ENCODE measurements around the gene GPC6.
"Not testable (repeated sequence)": the region's sequence is repeated elsewhere in the genome, so short reads cannot be mapped to it uniquely, and the experiment has no call there.

The GPC6 gene

DNA sequence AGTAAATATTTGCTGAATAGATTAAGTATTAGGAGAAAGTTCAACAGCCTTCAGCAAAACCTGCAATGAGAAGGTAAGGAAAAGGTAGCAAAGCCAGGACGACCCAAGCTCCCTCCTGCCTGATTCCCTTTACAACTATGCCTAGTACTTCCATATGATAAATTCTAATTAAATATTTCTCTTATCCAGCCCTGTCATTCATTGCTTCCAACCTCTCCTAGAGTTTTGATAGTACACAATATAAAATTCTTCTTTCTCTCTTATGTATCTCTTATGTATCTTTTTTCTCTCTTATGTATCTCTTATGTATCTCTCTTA, 1065.7 kb downstream of the GPC6 start:
- no peak overlapping the region for H3K27ac ChIP-seq
- TF ChIP-seq, protein P1, sequence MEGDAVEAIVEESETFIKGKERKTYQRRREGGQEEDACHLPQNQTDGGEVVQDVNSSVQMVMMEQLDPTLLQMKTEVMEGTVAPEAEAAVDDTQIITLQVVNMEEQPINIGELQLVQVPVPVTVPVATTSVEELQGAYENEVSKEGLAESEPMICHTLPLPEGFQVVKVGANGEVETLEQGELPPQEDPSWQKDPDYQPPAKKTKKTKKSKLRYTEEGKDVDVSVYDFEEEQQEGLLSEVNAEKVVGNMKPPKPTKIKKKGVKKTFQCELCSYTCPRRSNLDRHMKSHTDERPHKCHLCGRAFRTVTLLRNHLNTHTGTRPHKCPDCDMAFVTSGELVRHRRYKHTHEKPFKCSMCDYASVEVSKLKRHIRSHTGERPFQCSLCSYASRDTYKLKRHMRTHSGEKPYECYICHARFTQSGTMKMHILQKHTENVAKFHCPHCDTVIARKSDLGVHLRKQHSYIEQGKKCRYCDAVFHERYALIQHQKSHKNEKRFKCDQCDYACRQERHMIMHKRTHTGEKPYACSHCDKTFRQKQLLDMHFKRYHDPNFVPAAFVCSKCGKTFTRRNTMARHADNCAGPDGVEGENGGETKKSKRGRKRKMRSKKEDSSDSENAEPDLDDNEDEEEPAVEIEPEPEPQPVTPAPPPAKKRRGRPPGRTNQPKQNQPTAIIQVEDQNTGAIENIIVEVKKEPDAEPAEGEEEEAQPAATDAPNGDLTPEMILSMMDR (conservative IDR thresholded peaks at IDR 0.05) = no peak
- TF ChIP-seq ZFX (IDR thresholded peaks at IDR 0.05) = no peak

DNA sequence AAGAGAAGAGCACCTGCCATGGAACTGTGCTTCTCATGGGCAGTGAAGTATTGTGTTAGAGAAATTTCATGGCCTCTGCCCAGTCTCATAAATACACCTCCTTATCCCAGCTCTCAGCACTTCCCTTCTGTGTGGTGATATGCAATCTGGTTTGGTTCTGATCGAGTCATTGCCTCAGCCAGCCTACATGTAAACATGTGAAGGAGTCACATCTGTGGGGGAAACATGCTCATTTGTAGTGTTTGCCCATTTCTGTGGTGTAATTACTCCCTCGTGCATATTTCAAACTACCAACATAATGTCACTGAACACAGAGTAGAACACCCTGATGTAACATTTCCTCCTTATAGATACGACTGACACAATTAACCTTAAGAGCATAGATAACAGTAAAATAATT, 1069.9 kb downstream of the GPC6 start:
- TF ChIP-seq, protein P1 (conservative IDR thresholded peaks at IDR 0.05) = no peak
- TF ChIP-seq ZFX (IDR thresholded peaks at IDR 0.05) = no peak
- H3K27ac ChIP-seq = no peak overlapping the region

DNA sequence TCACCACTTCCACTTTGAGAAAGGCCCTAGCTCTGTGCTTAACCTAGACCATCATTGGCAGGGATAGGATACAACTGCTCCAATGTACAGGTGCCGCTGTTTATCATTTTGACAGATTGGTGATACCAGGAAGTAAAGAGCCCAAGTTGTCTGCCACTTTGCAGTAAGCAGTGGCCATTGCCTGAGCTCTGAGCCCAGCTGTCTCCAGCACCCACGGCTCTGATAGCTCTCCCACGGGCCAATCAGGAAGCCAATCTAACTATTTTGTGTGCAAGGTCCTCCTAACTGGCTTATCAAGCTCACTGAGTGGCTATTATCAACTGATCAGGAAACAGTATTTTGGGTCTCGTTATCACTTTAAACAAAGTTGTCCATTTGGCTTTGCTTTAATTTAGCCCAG, 1071.7 kb downstream of the GPC6 start:
- TF ChIP-seq, protein P1 (conservative IDR thresholded peaks at IDR 0.05) = no peak
- TF ChIP-seq ZFX (IDR thresholded peaks at IDR 0.05) = no peak
- no peak overlapping the region for H3K27ac ChIP-seq

DNA sequence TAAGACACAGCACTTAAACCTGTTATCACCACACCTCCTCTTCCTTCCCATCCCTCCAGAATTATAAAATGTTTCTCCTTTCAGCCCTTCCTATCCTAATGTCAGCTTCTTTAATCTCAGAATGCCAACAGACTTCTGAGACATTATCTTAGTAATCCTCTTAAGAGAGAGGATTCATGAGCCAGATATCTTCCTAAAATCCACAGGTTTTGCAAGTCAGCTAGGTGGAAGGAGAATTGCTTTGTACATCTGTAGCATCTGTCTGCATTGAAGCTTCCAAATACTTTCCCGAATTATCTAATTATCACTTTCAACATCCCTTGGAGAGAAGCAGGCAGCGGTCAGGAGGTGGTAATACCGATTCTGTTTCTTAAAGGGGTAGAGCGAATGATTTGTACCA, 1073.8 kb downstream of the GPC6 start:
- TF ChIP-seq ZFX (IDR thresholded peaks at IDR 0.05) = no peak
- TF ChIP-seq, protein P1 (conservative IDR thresholded peaks at IDR 0.05) = no peak
- H3K27ac ChIP-seq = no peak overlapping the region

DNA sequence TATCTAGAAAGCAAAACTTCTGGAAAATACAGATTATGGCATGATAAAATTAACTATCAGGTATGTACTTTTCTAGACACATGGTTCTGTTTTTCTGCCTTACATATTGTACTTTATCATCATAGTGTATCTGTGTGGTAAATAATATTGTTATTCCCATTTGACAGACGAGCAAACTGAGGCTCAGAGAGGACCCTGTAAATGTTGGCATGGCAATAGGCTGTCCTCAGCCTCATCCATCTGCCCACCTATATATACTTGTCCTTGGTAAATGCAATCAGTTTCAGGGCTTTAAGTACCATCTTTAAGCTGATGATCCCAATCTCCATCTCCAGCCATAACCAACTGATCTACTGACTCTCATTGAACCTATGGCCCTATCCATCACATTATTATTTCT, 1074.9 kb downstream of the GPC6 start:
- TF ChIP-seq, protein P1 (conservative IDR thresholded peaks at IDR 0.05) = no peak
- no peak for TF ChIP-seq ZFX (IDR thresholded peaks at IDR 0.05)
- no peak overlapping the region for H3K27ac ChIP-seq

DNA sequence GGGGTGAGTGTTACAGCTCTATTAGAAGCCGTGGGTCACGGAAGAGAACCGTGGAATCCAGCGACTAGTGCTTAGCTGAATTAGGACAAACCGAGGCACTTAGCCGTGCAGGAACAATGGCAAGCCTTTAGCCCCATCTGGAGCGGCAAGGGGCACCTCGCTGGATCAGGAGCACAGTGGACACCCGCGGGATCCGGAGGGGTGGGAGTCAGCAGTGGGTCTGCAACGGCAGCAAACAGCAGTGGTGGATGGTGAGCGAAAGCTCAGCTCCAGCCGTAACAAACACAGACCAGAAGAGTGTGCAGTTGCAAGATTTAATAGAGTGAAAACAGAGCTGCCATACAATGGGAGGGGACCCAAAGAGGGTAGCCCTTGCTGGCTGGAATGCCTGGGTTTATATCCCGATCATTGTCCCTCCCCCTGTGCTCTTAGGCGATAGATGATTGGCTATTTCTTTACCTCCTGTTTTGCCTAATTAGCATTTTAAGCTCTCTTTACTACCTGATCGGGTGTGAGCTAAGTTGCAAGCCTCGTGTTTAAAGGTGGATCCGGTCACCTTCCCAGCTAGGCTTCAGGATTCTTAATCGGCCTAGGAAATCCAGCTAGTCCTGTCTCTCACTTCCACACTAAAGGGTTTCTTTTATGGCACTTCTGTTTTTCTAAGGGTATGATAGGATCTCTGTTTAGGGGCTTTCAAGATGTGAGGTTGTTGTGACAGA, 1076.4 kb downstream of the GPC6 start:
- H3K27ac ChIP-seq = not testable (repeated sequence)

DNA sequence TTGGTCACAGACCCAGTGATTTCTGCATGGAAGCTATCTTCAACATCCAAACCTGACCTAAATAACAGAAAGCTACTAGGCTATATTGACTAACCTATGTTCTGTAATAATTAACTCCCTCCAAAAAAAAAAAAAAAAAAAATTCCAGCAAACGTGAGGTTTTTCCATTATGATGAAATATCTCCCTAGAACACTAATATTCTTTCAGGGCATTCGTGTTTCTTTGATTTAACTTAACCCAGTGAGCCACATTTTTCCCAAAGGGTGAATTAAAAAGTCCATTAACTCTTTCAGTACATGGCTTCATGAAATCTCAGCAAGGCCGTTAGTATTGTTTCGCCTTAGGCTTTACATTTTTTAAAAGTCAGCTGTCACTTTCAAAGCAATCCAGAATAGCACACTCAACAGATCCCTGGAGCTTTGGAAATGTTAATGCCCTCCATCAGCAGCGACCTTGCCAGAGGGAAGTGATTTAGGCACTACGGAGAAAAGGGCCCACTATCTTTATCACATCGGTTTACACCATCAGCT, 1077.1 kb downstream of the GPC6 start:
- no peak for TF ChIP-seq ZFX (IDR thresholded peaks at IDR 0.05)
- TF ChIP-seq, protein P1 (conservative IDR thresholded peaks at IDR 0.05) = no peak
- H3K27ac ChIP-seq = no peak overlapping the region

DNA sequence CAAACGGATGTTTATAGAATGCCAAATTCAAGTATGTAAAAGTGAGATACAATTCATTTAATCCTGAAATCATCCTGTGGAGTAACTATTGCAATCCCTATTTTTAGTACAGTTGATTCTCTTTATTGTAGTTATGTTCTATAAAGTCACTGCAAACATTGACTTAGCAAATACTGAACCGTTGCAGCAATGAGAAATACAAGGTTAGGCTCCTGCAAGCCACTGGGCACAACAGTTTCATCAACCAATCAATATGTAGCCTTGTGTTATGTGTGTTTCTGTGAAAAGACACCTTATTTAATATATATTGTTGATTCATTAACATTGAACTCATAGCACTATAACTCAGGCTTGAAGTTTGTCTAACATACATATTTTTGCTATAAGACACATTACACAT, 1078.4 kb downstream of the GPC6 start:
- TF ChIP-seq, protein P1 (conservative IDR thresholded peaks at IDR 0.05) = no peak
- TF ChIP-seq ZFX (IDR thresholded peaks at IDR 0.05) = no peak
- no peak overlapping the region for H3K27ac ChIP-seq
